ENCODE measurements around the gene FOSL1. TPM values are rescaled to one million over a fixed set of nuclear protein-coding genes. Genes with fewer than 3 reads are reported as not detected.
"Not testable (repeated sequence)": the region's sequence is repeated elsewhere in the genome, so short reads cannot be mapped to it uniquely, and the experiment has no call there.

The FOSL1 gene
- polyA plus RNA-seq, 3 donors, result 1.5 to 100 (median 28.1) TPM

GRCh38 chr11:65850217-65851082 is 49.7 kb downstream of the FOSL1 start:
- no peak overlapping the region for H3K27ac ChIP-seq (ENCODE audit: low read depth, low read length)
- 68 to 78% (median 74%) methylated on average over 20 of the region's 20 CpGs for WGBS, 3 donors

DNA sequence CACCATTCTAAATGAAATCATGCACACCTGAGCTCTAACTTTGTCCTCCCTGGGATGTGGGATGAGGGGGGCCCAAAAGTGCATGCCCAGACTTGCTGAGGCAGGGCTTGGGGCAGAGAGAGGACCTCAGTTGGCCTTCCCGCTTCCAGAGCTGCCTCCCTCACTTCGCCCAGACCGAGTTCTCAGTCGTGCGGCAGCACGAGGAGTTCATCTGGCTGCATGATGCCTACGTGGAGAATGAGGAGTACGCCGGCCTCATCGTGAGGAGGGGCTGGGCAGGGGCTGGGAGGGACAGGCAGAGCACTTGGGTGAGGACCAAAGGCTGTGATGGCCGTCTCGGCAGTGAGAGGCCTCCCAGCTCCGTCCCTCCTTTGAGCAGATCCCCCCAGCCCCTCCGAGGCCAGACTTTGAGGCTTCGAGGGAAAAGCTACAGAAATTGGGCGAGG is 50.4 kb downstream of the FOSL1 start:
- no peak overlapping the region for H3K27ac ChIP-seq (ENCODE audit: low read depth, low read length)
- 44 to 55% (median 48%) methylated on average over 16 of the region's 16 CpGs for WGBS, 3 donors

DNA sequence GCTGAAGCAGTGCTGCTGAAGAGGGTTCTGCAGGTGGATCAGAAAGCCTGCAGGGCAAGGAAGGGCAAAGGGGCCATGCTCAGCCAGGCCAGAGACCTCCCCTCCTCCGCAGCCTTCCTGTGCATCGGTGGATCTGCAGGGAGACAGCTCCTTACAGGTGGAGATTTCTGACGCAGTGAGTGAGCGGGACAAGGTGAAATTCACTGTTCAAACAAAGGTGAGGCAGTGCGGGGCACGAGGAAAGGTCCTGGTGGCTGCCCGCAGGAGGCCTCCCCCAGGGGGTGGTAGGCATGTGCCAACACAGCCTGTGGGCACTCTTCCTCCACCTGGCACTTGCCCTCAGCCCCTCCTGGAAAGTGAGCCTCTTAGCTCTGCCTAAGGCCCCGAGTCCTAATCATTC is 50.8 kb downstream of the FOSL1 start:
- H3K27ac ChIP-seq (ENCODE audit: low read depth, low read length), result no peak overlapping the region
- 47 to 80% (median 79%) methylated on average over 8 of the region's 8 CpGs for WGBS, 3 donors

DNA sequence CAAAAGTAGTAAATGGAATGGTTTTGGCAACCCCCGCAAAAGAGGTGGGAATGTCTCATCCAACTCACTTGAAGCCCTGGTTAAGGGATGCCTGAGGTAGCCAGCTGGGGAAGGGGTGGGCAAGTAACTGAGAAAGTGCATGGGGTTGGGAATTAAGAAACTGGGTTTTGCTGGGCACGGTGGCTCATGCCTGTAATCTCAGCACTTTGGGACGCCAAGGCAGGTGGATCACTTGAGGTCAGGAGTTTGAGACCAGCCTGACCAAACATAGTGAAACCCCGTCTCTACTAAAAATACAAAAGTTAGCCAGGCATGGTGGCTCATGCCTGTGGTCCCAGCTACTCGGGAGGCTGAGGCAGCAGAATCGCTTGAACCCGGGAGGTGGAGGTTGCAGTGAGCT is 51.5 kb downstream of the FOSL1 start:
- WGBS, 3 donors, result 57 to 64% (median 61%) methylated on average over 7 of the region's 7 CpGs
- H3K27ac ChIP-seq (ENCODE audit: low read depth, low read length), result not testable (repeated sequence)

GRCh38 chr11:65847746-65848145 is 52.4 kb downstream of the FOSL1 start:
- whole genome bisulfite sequencing, 3 donors, result 78 to 82% (median 80%) methylated on average over 3 of the region's 3 CpGs
- no peak overlapping the region for H3K27ac ChIP-seq (ENCODE audit: low read depth, low read length)

GRCh38 chr11:65844231-65844872 is 55.8 kb downstream of the FOSL1 start:
- WGBS, 3 donors, result 76 to 88% (median 87%) methylated on average over 10 of the region's 10 CpGs
- H3K27ac ChIP-seq (ENCODE audit: low read depth, low read length), result no peak overlapping the region

DNA sequence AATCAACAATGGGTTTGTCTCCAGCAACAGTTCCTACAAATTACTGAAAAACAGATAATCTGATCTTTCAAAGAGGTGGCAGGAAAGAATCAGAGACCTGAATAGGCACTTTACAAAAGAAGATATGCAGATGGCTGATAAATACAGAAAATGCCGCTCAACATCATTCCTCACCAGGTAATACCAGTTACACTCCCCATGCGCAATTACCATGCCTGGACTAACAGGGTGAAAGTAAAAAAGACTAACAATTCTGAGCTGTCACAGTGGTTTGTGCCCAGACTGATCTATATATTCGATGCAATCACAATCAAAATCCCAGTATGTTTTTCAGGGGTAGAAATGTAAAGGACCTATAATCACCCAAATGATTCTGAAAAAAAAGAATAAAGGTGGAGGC is 56.4 kb downstream of the FOSL1 start:
- no peak overlapping the region for H3K27ac ChIP-seq (ENCODE audit: low read depth, low read length)
- 72 to 97% (median 92%) methylated on average over 3 of the region's 3 CpGs for WGBS, 3 donors

- H3K27ac ChIP-seq (ENCODE audit: low read depth, low read length), result no peak overlapping the region
- 92 to 96% (median 96%) methylated on average over 4 of the region's 4 CpGs for WGBS, 3 donors
These were observed 58.0 kb downstream of the FOSL1 start for GRCh38 chr11:65842144-65842543.

Other genes starting within 250 kb of the FOSL1 start
- gene RELA, start 237.5 kb downstream of the FOSL1 start, polyA plus RNA-seq, result 10 to 100 TPM; 30.8 to 61.2 (median 50.4) TPM
- gene KAT5, start 188.1 kb downstream of the FOSL1 start, polyA plus RNA-seq, result 10 to 100 TPM; 41.6 to 55.1 (median 50.6) TPM
- 100 to 1,000 TPM in 1 of 3 donors, 10 to 100 TPM in 2; 41.9 to 103 (median 88.3) TPM for gene RNASEH2C, start 179.6 kb downstream of the FOSL1 start, polyA plus RNA-seq
- gene AP5B1, start 119.4 kb downstream of the FOSL1 start, polyA plus RNA-seq, result 10 to 100 TPM in 2 of 3 donors, 1 to 10 TPM in 1; 7.4 to 22.6 (median 10.0) TPM
- under 1 TPM in 2 of 3 donors, not detected in 1; 0.21 to 0.68 TPM for gene OVOL1, start 113.3 kb downstream of the FOSL1 start, polyA plus RNA-seq
- gene SNX32, start 66.4 kb downstream of the FOSL1 start, polyA plus RNA-seq, result under 1 TPM in 2 of 3 donors, not detected in 1; 0.34 to 0.41 TPM
- gene CFL1, start 42.2 kb downstream of the FOSL1 start, polyA plus RNA-seq, result 100 to 1,000 TPM; 206 to 826 (median 597) TPM
- 10 to 100 TPM; 29.7 to 60.6 (median 40.3) TPM for gene MUS81, start 40.0 kb downstream of the FOSL1 start, polyA plus RNA-seq
- 100 to 1,000 TPM in 1 of 3 donors, 10 to 100 TPM in 2; 16.6 to 103 (median 62.4) TPM for gene EFEMP2, start 27.6 kb downstream of the FOSL1 start, polyA plus RNA-seq
- 1 to 10 TPM in 2 of 3 donors, under 1 TPM in 1; 0.26 to 2.7 (median 2.6) TPM for gene CTSW, start 20.6 kb downstream of the FOSL1 start, polyA plus RNA-seq
- gene FIBP, start 11.9 kb downstream of the FOSL1 start, polyA plus RNA-seq, result 10 to 100 TPM; 31.2 to 68.7 (median 56.9) TPM
- 10 to 100 TPM; 18.1 to 75.3 (median 28.1) TPM for gene CCDC85B, start 9.7 kb downstream of the FOSL1 start, polyA plus RNA-seq
- gene C11orf68, start 18.7 kb upstream of the FOSL1 start, polyA plus RNA-seq, result 10 to 100 TPM; 20.5 to 35.3 (median 29.1) TPM
- 100 to 1,000 TPM in 2 of 3 donors, 10 to 100 TPM in 1; 46.7 to 142 (median 107) TPM for gene DRAP1, start 19.0 kb upstream of the FOSL1 start, polyA plus RNA-seq
- gene TSGA10IP, start 45.1 kb upstream of the FOSL1 start, polyA plus RNA-seq, result not detected
- gene SART1, start 61.3 kb upstream of the FOSL1 start, polyA plus RNA-seq, result 10 to 100 TPM; 26.9 to 51.8 (median 36.5) TPM
- gene EIF1AD, start 101.8 kb upstream of the FOSL1 start, polyA plus RNA-seq, result 10 to 100 TPM; 12.0 to 20.8 (median 12.9) TPM
- 100 to 1,000 TPM in 2 of 3 donors, 10 to 100 TPM in 1; 75.9 to 175 (median 123) TPM for gene BANF1, start 102.1 kb upstream of the FOSL1 start, polyA plus RNA-seq
- under 1 TPM in 2 of 3 donors, not detected in 1; 0.28 to 0.84 TPM for gene CST6, start 111.6 kb upstream of the FOSL1 start, polyA plus RNA-seq
- gene CATSPER1, start 126.1 kb upstream of the FOSL1 start, polyA plus RNA-seq, result under 1 TPM in 2 of 3 donors, not detected in 1; 0.02 to 0.16 TPM
- under 1 TPM in 1 of 3 donors, not detected in 2; 0.64 TPM for gene GAL3ST3, start 148.8 kb upstream of the FOSL1 start, polyA plus RNA-seq
- 100 to 1,000 TPM in 1 of 3 donors, 10 to 100 TPM in 2; 95.6 to 110 (median 98.5) TPM for gene SF3B2, start 152.0 kb upstream of the FOSL1 start, polyA plus RNA-seq
- 10 to 100 TPM; 16.6 to 29.4 (median 26.5) TPM for gene PACS1, start 169.9 kb upstream of the FOSL1 start, polyA plus RNA-seq